ENCODE results near the gene GRAP2.

The GRAP2 gene

GRCh38 chr22:39972641-39973040 is 71.8 kb downstream of the GRAP2 start:
- H3K9me3 ChIP-seq (replicated peaks; ENCODE audit: insufficient read depth, low read length), result no peaks in the 10 kb centered on the region
- DNase-seq, result no peak
- no peak overlapping the region for H3K4me2 ChIP-seq (ENCODE audit: low read depth, low read length)
- H3K4me1 ChIP-seq (ENCODE audit: low read length), result no peaks in the 10 kb centered on the region
- H3K79me2 ChIP-seq (ENCODE audit: low read length), result no peaks in the 10 kb centered on the region
- no peak overlapping the region for H3K9ac ChIP-seq (ENCODE audit: low read length)
- no peaks in the 10 kb centered on the region for H3K27me3 ChIP-seq (replicated peaks; ENCODE audit: insufficient read depth, low read length)
- no peak overlapping the region for H3K4me3 ChIP-seq (ENCODE audit: low read length)
- no peaks in the 10 kb centered on the region for H4K20me1 ChIP-seq (ENCODE audit: insufficient read depth, low read length)
- no peaks in the 10 kb centered on the region for H3K36me3 ChIP-seq (replicated peaks; ENCODE audit: insufficient read depth, low read length)
- no peak overlapping the region for H3K27ac ChIP-seq (ENCODE audit: low read length)
- no peaks in the 10 kb centered on the region for H3K9me2 ChIP-seq (replicated peaks; ENCODE audit: insufficient read depth, low read length)
- H3F3A ChIP-seq (ENCODE audit: insufficient read depth, low read length), result no peaks in the 10 kb centered on the region
- no peak overlapping the region for H2AFZ ChIP-seq (ENCODE audit: low read length)
- no peak for TF ChIP-seq EZH2phosphoT487 (IDR thresholded peaks at IDR 0.05; ENCODE audit: low read length)
- TF ChIP-seq CTCF (IDR thresholded peaks at IDR 0.05; ENCODE audit: low read length), result no peak
- no peak for TF ChIP-seq EZH2 (optimal IDR thresholded peaks at IDR 0.05; ENCODE audit: low read depth, low read length)

- Histone ChIP-seq H3K27ac (ENCODE audit: low read length) (no peak overlapping the region), H3K9me2 (replicated peaks; ENCODE audit: insufficient read depth, low read length) (no peaks in the 10 kb centered on the region), H3K4me3 (ENCODE audit: low read length) (no peak overlapping the region), H4K20me1 (ENCODE audit: insufficient read depth, low read length) (no peaks in the 10 kb centered on the region), H3K27me3 (replicated peaks; ENCODE audit: insufficient read depth, low read length) (no peaks in the 10 kb centered on the region), H3K79me2 (ENCODE audit: low read length) (no peaks in the 10 kb centered on the region), H3K4me2 (ENCODE audit: low read depth, low read length) (no peak overlapping the region), H3K36me3 (replicated peaks; ENCODE audit: insufficient read depth, low read length) (no peaks in the 10 kb centered on the region), H3K9ac (ENCODE audit: low read length) (no peak overlapping the region), H2AFZ (ENCODE audit: low read length) (no peak overlapping the region), H3K9me3 (replicated peaks; ENCODE audit: insufficient read depth, low read length) (no peaks in the 10 kb centered on the region), H3K4me1 (ENCODE audit: low read length) (no peaks in the 10 kb centered on the region), H3F3A (ENCODE audit: insufficient read depth, low read length) (no peaks in the 10 kb centered on the region)
- TF ChIP-seq EZH2phosphoT487 (IDR thresholded peaks at IDR 0.05; ENCODE audit: low read length), result no peak
- no peak for TF ChIP-seq EZH2 (optimal IDR thresholded peaks at IDR 0.05; ENCODE audit: low read depth, low read length)
- TF ChIP-seq CTCF (IDR thresholded peaks at IDR 0.05; ENCODE audit: low read length), result no peak
- no peak for DNase-seq
Observed at GRCh38 chr22:39973656-39974055, 72.8 kb downstream of the GRAP2 start.

- no peak overlapping the region for H2AFZ ChIP-seq (ENCODE audit: low read length)
- H3K4me1 ChIP-seq (ENCODE audit: low read length), result no peaks in the 10 kb centered on the region
- no peaks in the 10 kb centered on the region for H4K20me1 ChIP-seq (ENCODE audit: insufficient read depth, low read length)
- no peak overlapping the region for H3K4me3 ChIP-seq (ENCODE audit: low read length)
- no peaks in the 10 kb centered on the region for H3K9me2 ChIP-seq (replicated peaks; ENCODE audit: insufficient read depth, low read length)
- no peak overlapping the region for H3K9ac ChIP-seq (ENCODE audit: low read length)
- TF ChIP-seq CTCF (IDR thresholded peaks at IDR 0.05; ENCODE audit: low read length), result no peak
- TF ChIP-seq EZH2phosphoT487 (IDR thresholded peaks at IDR 0.05; ENCODE audit: low read length), result no peak
- no peak for TF ChIP-seq EZH2 (optimal IDR thresholded peaks at IDR 0.05; ENCODE audit: low read depth, low read length)
- no peaks in the 10 kb centered on the region for H3K36me3 ChIP-seq (replicated peaks; ENCODE audit: insufficient read depth, low read length)
- no peaks in the 10 kb centered on the region for H3F3A ChIP-seq (ENCODE audit: insufficient read depth, low read length)
- no peak overlapping the region for H3K27ac ChIP-seq (ENCODE audit: low read length)
- H3K9me3 ChIP-seq (replicated peaks; ENCODE audit: insufficient read depth, low read length), result no peaks in the 10 kb centered on the region
- H3K27me3 ChIP-seq (replicated peaks; ENCODE audit: insufficient read depth, low read length), result no peaks in the 10 kb centered on the region
- H3K79me2 ChIP-seq (ENCODE audit: low read length), result no peaks in the 10 kb centered on the region
- no peak overlapping the region for H3K4me2 ChIP-seq (ENCODE audit: low read depth, low read length)
- no peak for DNase-seq
Observed at GRCh38 chr22:39974065-39974464, 73.2 kb downstream of the GRAP2 start.
